Choroid plexus epithelial cell (primary cell): Measurements from ENCODE around the gene PPARD.
"Not testable (repeated sequence)": the region's sequence is repeated elsewhere in the genome, so short reads cannot be mapped to it uniquely, and the experiment has no call there.

ENCODE experiments used
- DNase-seq: peaks from one replicate; pipeline ENCODE4 v3.0.0-alpha.2; 2010; ENCODE audit warnings: low read depth
- H3K4me3 ChIP-seq: 2 replicates; pipeline ENCODE4 v1.5.1; 2011; ENCODE audit warnings: low read depth, mild to moderate bottlenecking, control low read depth, low read length, moderate library complexity
- TF ChIP-seq, protein P1 (sequence below): conservative IDR thresholded peaks from 2 replicates; pipeline ENCODE4 v1.5.1; 2011; ENCODE audit warnings: low read depth, mild to moderate bottlenecking, control low read depth, inconsistent platforms, low read length, moderate library complexity

The PPARD gene

DNA sequence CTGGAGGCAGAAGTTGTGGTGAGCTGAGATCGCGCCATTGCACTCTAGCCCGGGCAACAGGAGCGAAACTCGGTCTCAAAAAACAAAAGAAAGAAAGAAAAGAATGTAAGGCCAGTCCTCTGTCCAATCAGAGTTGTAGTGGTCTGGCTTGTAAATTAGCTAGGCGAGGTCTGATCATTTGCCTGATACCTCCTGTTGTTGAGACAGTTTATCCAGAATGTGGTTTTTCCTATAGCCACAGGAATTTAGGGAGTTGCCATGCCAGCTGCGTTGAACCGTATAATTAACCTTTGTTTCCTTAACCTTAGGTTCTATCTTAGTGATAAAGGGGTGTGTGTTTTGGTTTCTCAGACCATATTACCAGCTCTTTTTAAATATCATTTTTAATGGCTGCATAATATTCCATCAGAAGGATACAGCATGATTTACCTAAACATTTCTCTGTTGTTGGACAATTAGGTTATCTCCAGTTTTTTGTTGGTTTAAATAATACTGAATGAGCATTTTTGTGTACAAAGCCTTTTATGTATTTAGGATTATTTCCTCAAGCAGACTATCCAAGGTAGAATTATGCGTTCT lies 11.7 kb upstream of the PPARD start:
- TF ChIP-seq, protein P1, sequence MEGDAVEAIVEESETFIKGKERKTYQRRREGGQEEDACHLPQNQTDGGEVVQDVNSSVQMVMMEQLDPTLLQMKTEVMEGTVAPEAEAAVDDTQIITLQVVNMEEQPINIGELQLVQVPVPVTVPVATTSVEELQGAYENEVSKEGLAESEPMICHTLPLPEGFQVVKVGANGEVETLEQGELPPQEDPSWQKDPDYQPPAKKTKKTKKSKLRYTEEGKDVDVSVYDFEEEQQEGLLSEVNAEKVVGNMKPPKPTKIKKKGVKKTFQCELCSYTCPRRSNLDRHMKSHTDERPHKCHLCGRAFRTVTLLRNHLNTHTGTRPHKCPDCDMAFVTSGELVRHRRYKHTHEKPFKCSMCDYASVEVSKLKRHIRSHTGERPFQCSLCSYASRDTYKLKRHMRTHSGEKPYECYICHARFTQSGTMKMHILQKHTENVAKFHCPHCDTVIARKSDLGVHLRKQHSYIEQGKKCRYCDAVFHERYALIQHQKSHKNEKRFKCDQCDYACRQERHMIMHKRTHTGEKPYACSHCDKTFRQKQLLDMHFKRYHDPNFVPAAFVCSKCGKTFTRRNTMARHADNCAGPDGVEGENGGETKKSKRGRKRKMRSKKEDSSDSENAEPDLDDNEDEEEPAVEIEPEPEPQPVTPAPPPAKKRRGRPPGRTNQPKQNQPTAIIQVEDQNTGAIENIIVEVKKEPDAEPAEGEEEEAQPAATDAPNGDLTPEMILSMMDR, result no peak
- no peak for DNase-seq
- H3K4me3 ChIP-seq, result no peak overlapping the region

DNA sequence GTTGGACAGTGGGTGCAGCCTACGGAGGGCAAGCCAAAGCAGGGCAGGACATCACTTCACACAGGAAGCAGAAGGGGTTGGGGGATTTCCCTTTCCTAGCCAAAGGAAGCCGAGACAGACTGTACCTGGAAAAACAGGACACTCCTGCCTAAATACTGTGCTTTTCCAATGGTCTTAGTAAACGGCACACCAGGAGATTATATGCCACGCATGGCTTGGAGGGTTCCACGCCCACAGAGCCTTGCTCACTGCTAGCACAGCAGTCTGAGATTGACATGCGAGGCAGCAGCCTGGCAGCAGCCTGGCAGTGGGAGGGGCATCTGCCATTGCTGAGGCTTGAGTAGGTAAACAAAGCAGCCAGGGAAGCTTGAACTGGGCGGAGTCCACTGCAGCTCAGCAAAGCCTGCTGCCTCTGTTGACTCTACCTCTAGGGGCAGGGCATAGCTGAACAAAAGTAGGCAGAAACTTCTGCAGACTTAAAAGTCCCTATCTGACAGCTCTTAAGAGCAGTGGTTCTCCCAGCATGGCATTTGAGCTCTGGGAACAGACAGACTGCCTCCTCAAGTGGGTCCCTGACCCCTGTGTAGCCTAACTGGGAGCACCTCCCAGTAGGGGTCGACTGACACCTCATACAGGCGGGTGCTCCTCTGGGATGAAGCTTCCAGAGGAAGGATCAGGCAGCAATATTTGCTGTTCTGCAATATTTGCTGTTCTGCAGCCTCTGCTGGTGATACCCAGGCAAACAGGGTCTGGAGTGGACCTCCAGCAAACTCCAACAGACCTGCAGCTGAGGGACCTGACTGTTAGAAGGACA lies 10.1 kb upstream of the PPARD start:
- TF ChIP-seq, protein P1, result peak; percentile 27
- DNase-seq, result peak; percentile 20
- not testable (repeated sequence) for H3K4me3 ChIP-seq

DNA sequence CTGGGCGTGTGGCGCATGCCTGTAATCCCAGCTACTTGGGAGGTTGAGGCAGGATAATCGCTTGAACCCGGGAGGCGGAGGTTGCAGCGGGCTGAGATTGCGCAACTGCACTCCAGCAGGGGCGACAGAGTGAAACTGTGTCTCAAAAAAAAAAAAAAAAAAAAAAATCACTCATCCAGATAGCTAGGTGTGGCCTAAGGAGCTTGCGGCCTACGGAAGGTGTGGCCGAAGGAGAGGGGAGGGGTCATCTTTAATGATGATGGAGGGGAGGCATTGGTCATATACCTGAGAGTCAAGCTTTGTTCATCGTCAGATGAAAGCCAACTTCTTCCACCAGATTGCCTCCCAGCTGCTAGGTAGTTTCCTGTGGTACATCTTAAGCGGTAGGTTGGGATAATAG lies 801 bp upstream of the PPARD start:
- TF ChIP-seq, protein P1, result no peak
- DNase-seq, result no peak
- H3K4me3 ChIP-seq, result no peak overlapping the region

DNA sequence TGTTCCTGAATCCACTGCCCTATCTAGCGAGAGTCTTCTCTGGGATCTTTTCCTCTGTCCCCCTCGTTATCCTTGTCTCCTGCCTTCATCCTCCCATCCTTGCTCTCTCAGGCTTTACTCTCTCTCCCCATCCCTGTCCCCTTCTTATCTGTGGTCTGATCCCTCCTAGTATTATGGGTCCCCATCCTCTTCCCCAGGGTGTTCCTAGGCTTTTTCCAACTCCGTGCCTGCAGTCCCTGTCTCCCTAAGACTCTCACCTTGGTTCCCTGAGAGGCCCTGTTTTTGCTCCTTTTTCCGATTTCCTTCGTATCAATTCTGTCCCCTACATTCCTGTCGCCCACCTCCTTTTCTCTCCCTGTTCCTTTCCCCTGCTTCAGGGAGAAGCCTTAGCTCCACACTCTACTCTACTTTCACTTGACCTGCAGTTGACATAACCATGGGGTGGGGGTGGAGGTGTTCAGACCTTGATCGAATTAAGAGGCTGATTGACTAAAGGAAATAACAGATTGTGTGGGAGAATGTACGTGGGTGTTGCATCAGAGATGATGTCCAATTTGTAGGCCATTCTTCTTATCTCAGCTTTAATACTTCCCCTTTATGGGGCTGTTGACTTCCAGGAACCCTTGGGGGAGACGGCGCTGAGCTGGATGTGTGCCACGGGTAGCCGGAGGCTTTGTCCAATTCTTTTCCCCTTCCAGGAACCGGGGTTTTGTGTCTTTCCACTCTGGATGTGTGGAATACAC lies 905 bp downstream of the PPARD start:
- peak overlapping the region; percentile 90 for H3K4me3 ChIP-seq
- TF ChIP-seq, protein P1, result no peak
- peak; percentile 33 for DNase-seq

DNA sequence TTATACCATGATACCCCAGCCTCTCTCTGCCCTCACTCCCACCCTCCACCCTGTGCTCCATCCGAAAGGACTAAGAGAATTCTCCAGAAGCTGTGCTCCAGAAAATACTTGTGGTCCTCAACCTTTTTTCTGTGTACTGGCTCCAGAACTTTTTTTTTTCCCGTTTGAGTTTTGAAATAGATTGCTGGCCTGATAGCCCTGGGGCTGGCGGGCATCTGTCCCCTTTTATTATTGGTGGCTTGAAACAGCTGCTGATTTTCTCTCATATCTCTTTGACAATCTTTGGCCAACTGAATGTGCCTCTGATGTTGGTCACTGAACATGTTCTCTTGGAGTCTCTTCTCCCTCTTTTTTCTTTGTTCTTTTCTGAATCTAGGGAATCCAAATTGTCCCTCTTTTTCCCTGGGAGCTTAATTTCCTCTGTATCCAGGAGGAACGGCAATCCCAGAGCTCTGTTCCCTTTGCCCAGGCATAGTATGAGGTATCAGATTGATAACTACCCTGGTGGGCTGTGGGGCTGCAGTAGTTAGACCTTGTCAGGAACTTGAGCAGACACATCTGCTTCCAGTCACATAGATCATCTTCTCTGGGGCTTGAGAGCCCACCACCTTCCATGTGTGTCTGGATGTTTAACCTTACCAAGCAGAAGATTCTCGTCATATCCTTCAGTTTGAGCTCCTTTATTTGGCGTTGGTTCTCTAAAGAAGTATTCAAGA lies 1.6 kb downstream of the PPARD start:
- TF ChIP-seq, protein P1, result no peak
- peak overlapping the region; percentile 90 for H3K4me3 ChIP-seq
- peak; percentile 16 for DNase-seq

DNA sequence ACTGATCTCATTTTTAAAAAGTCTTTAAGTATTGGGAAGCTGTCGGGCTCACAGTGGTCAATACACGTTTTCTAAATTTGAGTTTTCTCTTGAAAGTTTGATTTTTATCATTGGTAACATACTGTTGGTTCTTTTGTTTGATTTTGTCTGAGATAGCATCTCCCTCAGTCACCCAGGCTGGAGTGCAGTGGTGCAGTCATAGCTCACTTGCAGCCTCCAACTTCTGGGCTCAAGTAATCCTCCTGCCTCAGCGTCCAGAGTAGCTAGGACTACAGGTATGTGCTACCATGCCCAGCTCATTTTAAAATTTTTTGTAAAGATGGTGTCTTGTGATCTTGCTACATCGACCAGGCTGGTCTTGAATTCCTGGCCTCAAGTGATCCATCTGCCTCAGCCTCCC lies 9.1 kb downstream of the PPARD start:
- H3K4me3 ChIP-seq, result no peak overlapping the region
- TF ChIP-seq, protein P1, result no peak
- DNase-seq, result no peak
